Uterus (tissue), 2 donors: ENCODE data around the gene ADAP2.

Experiments
- POLR2A ChIP-seq, 2 donors: fragments of 450-650 bp; IDR thresholded peaks; one replicate each; pipeline ENCODE4 v1.6.1; 2016; ENCODE audit warnings: antibody characterized with exemption in 2 of 2, mild to moderate bottlenecking in 1 of 2, moderate library complexity in 1 of 2
- TF ChIP-seq, protein P1 (sequence below), 4 experiments: fragments of 200-600 bp in 2 of 4; fragments of 450-650 bp in 2 of 4; sonication (generic) in 2 of 4; IDR thresholded peaks; one replicate each; pipeline ENCODE4 v1.5.1; 2016 to 2019; ENCODE audit warnings: antibody characterized with exemption in 4 of 4, mild to moderate bottlenecking in 2 of 4, moderate library complexity in 1 of 4

- TF ChIP-seq, protein P1, sequence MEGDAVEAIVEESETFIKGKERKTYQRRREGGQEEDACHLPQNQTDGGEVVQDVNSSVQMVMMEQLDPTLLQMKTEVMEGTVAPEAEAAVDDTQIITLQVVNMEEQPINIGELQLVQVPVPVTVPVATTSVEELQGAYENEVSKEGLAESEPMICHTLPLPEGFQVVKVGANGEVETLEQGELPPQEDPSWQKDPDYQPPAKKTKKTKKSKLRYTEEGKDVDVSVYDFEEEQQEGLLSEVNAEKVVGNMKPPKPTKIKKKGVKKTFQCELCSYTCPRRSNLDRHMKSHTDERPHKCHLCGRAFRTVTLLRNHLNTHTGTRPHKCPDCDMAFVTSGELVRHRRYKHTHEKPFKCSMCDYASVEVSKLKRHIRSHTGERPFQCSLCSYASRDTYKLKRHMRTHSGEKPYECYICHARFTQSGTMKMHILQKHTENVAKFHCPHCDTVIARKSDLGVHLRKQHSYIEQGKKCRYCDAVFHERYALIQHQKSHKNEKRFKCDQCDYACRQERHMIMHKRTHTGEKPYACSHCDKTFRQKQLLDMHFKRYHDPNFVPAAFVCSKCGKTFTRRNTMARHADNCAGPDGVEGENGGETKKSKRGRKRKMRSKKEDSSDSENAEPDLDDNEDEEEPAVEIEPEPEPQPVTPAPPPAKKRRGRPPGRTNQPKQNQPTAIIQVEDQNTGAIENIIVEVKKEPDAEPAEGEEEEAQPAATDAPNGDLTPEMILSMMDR (IDR thresholded peaks at IDR 0.05), result peak in 2 of 4 experiments; percentile 19 to 31
- TF ChIP-seq POLR2A (IDR thresholded peaks at IDR 0.05), result peak in 1 of 2 donors; percentile 47
Measured at GRCh38 chr17:30906101-30906911, 15.4 kb upstream of the ADAP2 start, which contains the start of gene TEFM.
